ENCODE results near the gene MED15.

Gene MED15

GRCh38 chr22:20559174-20559760 is 51.9 kb downstream of the MED15 start:
- Mint-ChIP-seq H3K27me3 (no peaks in the 10 kb centered on the region), H3K4me1 (ENCODE audit: low read depth) (peaks cover 80% of the 10 kb centered on the region), H3K27ac (peak overlapping the region; percentile 98), H3K4me3 (peak overlapping the region; percentile 45), H3K9me3 (ENCODE audit: low read depth) (peaks cover 12% of the 10 kb centered on the region), H3K36me3 (peaks cover 30% of the 10 kb centered on the region)

GRCh38 chr22:20560716-20561115 is 53.3 kb downstream of the MED15 start:
- Mint-ChIP-seq H3K27ac (no peak overlapping the region), H3K27me3 (no peaks in the 10 kb centered on the region), H3K36me3 (peaks cover 27% of the 10 kb centered on the region), H3K9me3 (ENCODE audit: low read depth) (peaks cover 12% of the 10 kb centered on the region), H3K4me3 (no peak overlapping the region), H3K4me1 (ENCODE audit: low read depth) (peaks cover 80% of the 10 kb centered on the region)

GRCh38 chr22:20561882-20562281 is 54.5 kb downstream of the MED15 start:
- Mint-ChIP-seq H3K27ac (peak overlapping the region; percentile 70), H3K27me3 (no peaks in the 10 kb centered on the region), H3K9me3 (ENCODE audit: low read depth) (peaks cover 12% of the 10 kb centered on the region), H3K4me1 (ENCODE audit: low read depth) (peaks cover 79% of the 10 kb centered on the region), H3K4me3 (no peak overlapping the region), H3K36me3 (peaks cover 25% of the 10 kb centered on the region)

- peaks cover 79% of the 10 kb centered on the region for H3K4me1 Mint-ChIP-seq (ENCODE audit: low read depth)
- H3K9me3 Mint-ChIP-seq (ENCODE audit: low read depth), result peaks cover 12% of the 10 kb centered on the region
- peak overlapping the region; percentile 12 for H3K27ac Mint-ChIP-seq
- no peaks in the 10 kb centered on the region for H3K27me3 Mint-ChIP-seq
- no peak overlapping the region for H3K4me3 Mint-ChIP-seq
- peaks cover 25% of the 10 kb centered on the region for H3K36me3 Mint-ChIP-seq
Observed at GRCh38 chr22:20562607-20563465, 55.4 kb downstream of the MED15 start.

- Mint-ChIP-seq H3K4me1 (ENCODE audit: low read depth) (peaks cover 79% of the 10 kb centered on the region), H3K27me3 (no peaks in the 10 kb centered on the region), H3K4me3 (no peak overlapping the region), H3K36me3 (peaks cover 24% of the 10 kb centered on the region), H3K27ac (peak overlapping the region; percentile 61), H3K9me3 (ENCODE audit: low read depth) (peaks cover 10% of the 10 kb centered on the region)
Observed at GRCh38 chr22:20563466-20563906, 56.1 kb downstream of the MED15 start.

DNA sequence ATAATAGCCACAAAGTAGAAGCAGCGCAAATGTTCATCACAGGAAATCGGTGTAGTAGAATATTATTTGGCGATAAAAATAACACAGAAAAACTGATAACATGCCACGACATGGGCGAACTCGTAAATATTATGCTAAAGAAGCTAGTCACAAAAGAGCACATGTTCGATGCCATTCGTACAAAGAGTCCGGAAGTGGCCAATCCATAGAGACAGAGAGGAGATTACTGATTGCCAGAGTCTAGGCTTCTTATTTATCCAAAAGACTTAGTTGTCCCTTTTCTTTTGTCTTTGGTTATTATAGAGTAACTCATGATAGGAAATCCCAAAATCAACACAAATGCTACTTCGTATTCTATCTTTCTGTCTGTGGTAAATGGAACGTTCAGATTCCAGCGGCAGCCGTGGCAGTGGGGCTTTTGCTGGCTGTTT is 56.5 kb downstream of the MED15 start:
- peaks cover 19% of the 10 kb centered on the region for H3K36me3 Mint-ChIP-seq
- H3K27ac Mint-ChIP-seq, result peak overlapping the region; percentile 61
- peaks cover 79% of the 10 kb centered on the region for H3K4me1 Mint-ChIP-seq (ENCODE audit: low read depth)
- H3K4me3 Mint-ChIP-seq, result peak overlapping the region; percentile 27
- no peaks in the 10 kb centered on the region for H3K27me3 Mint-ChIP-seq
- peaks cover 6% of the 10 kb centered on the region for H3K9me3 Mint-ChIP-seq (ENCODE audit: low read depth)

- Mint-ChIP-seq H3K4me1 (ENCODE audit: low read depth) (peaks cover 82% of the 10 kb centered on the region), H3K36me3 (peaks cover 11% of the 10 kb centered on the region), H3K4me3 (peak overlapping the region; percentile 20), H3K27ac (peak overlapping the region; percentile 41), H3K27me3 (no peaks in the 10 kb centered on the region), H3K9me3 (ENCODE audit: low read depth) (no peaks in the 10 kb centered on the region)
Observed at GRCh38 chr22:20565079-20565734, 57.8 kb downstream of the MED15 start.

GRCh38 chr22:20565761-20566160 is 58.4 kb downstream of the MED15 start:
- H3K36me3 Mint-ChIP-seq, result peaks cover 11% of the 10 kb centered on the region
- peaks cover 85% of the 10 kb centered on the region for H3K4me1 Mint-ChIP-seq (ENCODE audit: low read depth)
- no peaks in the 10 kb centered on the region for H3K9me3 Mint-ChIP-seq (ENCODE audit: low read depth)
- H3K27me3 Mint-ChIP-seq, result no peaks in the 10 kb centered on the region
- no peak overlapping the region for H3K4me3 Mint-ChIP-seq
- H3K27ac Mint-ChIP-seq, result peak overlapping the region; percentile 41

DNA sequence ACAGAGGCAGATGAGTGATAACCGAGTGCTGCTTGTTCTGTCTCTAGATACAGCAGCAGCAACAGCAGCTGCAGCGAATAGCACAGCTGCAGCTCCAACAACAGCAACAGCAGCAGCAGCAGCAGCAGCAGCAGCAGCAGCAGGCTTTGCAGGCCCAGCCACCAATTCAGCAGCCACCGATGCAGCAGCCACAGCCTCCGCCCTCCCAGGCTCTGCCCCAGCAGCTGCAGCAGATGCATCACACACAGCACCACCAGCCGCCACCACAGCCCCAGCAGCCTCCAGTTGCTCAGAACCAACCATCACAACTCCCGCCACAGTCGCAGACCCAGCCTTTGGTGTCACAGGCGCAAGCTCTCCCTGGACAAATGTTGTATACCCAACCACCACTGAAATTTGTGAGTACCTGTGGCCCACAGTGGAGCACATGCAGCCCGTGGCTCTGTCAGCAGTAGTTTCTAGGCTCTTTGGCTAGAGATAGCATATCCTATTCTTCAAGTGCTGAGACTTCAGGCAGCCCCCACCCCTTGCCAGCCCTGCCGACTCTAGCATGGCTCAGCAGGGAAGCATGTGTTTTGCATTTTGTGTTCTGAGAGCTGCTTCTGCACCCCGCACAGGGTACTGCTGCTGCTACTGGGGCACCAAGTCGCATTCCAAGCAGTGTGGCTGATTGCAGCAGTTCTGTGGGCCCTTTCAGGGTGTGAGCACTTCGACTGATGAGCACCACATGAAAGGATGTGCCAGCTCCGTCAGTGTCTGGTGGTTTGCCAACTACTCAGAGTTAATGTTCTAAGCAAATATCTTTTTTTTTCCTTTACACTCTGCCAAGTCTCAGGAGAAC is 59.2 kb downstream of the MED15 start:
- peak overlapping the region; percentile 84 for H3K27ac Mint-ChIP-seq
- peak overlapping the region; percentile 80 for H3K4me3 Mint-ChIP-seq

DNA sequence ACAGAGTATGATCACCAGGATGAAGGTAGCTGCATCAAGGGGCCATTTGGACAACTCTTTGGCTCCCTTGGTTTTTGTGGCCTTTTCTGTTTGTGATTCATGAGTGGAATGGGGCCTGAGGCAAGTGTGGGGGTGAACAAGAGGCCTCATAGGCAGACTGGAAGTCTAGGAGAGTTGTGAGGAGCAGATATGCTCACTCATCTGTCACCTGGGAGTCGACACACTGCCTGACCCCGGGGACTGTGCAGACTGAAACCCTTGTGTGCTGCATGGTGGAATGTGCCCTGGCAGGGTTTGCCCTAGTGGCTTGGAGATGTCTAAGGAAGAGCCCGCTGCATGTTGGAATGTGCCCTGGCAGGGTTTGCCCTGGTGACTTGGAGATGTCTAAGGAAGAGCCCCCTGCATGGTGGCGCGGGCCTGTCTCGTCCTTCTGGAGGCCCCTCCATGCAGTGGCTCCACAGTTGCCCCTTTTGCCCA is 60.0 kb downstream of the MED15 start:
- Mint-ChIP-seq H3K36me3 (peaks cover 14% of the 10 kb centered on the region), H3K27me3 (no peaks in the 10 kb centered on the region), H3K9me3 (ENCODE audit: low read depth) (no peaks in the 10 kb centered on the region), H3K27ac (peak overlapping the region; percentile 84), H3K4me3 (peak overlapping the region; percentile 80), H3K4me1 (ENCODE audit: low read depth) (peaks cover 92% of the 10 kb centered on the region)

More for the DNA sequence above, 59.2 kb downstream of the MED15 start:
- H3K27me3 Mint-ChIP-seq, result no peaks in the 10 kb centered on the region
- no peaks in the 10 kb centered on the region for H3K9me3 Mint-ChIP-seq (ENCODE audit: low read depth)
- peaks cover 91% of the 10 kb centered on the region for H3K4me1 Mint-ChIP-seq (ENCODE audit: low read depth)
- H3K36me3 Mint-ChIP-seq, result peaks cover 14% of the 10 kb centered on the region

DNA sequence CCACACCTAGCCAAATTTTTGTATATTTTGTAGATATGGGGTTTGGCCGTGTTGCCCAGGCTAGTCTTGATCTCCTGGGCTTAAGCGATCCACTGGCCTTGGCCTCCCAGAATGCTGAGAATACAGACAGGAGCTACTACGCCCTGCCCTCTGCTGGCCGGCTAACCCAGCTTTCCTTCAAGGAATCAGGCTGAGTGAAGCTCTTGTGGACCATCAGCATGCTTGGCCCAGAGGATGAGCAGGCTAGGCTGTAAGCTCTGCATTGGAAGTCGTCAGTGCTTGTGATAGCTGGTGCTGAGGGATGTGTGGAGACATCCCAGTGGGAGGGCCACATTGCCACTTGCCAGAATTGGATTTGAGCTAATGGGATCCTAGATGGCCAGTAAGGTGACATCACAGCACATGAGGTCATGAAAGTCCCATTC is 60.6 kb downstream of the MED15 start:
- Mint-ChIP-seq H3K27me3 (no peaks in the 10 kb centered on the region), H3K4me1 (ENCODE audit: low read depth) (peaks cover 90% of the 10 kb centered on the region), H3K27ac (no peak overlapping the region), H3K4me3 (peak overlapping the region; percentile 74), H3K9me3 (ENCODE audit: low read depth) (no peaks in the 10 kb centered on the region), H3K36me3 (peaks cover 14% of the 10 kb centered on the region)

GRCh38 chr22:20568502-20569058 is 61.2 kb downstream of the MED15 start:
- Mint-ChIP-seq H3K36me3 (peaks cover 19% of the 10 kb centered on the region), H3K27ac (peak overlapping the region; percentile 85), H3K4me3 (peak overlapping the region; percentile 74), H3K4me1 (ENCODE audit: low read depth) (peaks cover 87% of the 10 kb centered on the region), H3K9me3 (ENCODE audit: low read depth) (no peaks in the 10 kb centered on the region), H3K27me3 (no peaks in the 10 kb centered on the region)

GRCh38 chr22:20569059-20570058 is 61.9 kb downstream of the MED15 start:
- H3K4me3 Mint-ChIP-seq, result peak overlapping the region; percentile 74
- H3K27ac Mint-ChIP-seq, result peak overlapping the region; percentile 85
- H3K9me3 Mint-ChIP-seq (ENCODE audit: low read depth), result no peaks in the 10 kb centered on the region
- peaks cover 20% of the 10 kb centered on the region for H3K36me3 Mint-ChIP-seq
- H3K27me3 Mint-ChIP-seq, result no peaks in the 10 kb centered on the region
- H3K4me1 Mint-ChIP-seq (ENCODE audit: low read depth), result peaks cover 80% of the 10 kb centered on the region
